GM08714 (cell line): Measurements from ENCODE around the gene RPS14.
"Not testable (repeated sequence)": the region's sequence is repeated elsewhere in the genome, so short reads cannot be mapped to it uniquely, and the experiment has no call there.

Experiments used
- H3K4me3 ChIP-seq: fragments of 200-500 bp; sonication (Bioruptor generic); 2 replicates; pipeline ENCODE4 v1.5.1; 2014; ENCODE audit warnings: mild to moderate bottlenecking, low read length, inconsistent platforms
- ZNF274 ChIP-seq: IDR thresholded peaks from 2 replicates; pipeline ENCODE4 v1.6.1; 2012; ENCODE audit warnings: mild to moderate bottlenecking, low read depth, low read length

RPS14 gene

GRCh38 chr5:150443242-150444075, 6.1 kb downstream of the RPS14 start:
- H3K4me3 ChIP-seq = no peak overlapping the region
- TF ChIP-seq ZNF274 = no peak

GRCh38 chr5:150442699-150443080, 6.8 kb downstream of the RPS14 start:
- TF ChIP-seq ZNF274 = no peak
- no peak overlapping the region for H3K4me3 ChIP-seq

- no peak overlapping the region for H3K4me3 ChIP-seq
- TF ChIP-seq ZNF274 = no peak
Measured at GRCh38 chr5:150441813-150442698, 7.5 kb downstream of the RPS14 start.

GRCh38 chr5:150440948-150441812, 8.4 kb downstream of the RPS14 start:
- H3K4me3 ChIP-seq = no peak overlapping the region
- TF ChIP-seq ZNF274 = no peak

- no peak overlapping the region for H3K4me3 ChIP-seq
- no peak for TF ChIP-seq ZNF274
Measured at GRCh38 chr5:150438873-150439546, 10.5 kb downstream of the RPS14 start.

- no peak for TF ChIP-seq ZNF274
Measured at GRCh38 chr5:150436141-150436680, 13.3 kb downstream of the RPS14 start.

GRCh38 chr5:150434464-150434863, 15.1 kb downstream of the RPS14 start:
- no peak for TF ChIP-seq ZNF274
- no peak overlapping the region for H3K4me3 ChIP-seq

More at GRCh38 chr5:150436141-150436680, 13.3 kb downstream of the RPS14 start:
- no peak overlapping the region for H3K4me3 ChIP-seq

GRCh38 chr5:150431574-150431973, 18.0 kb downstream of the RPS14 start:
- no peak for TF ChIP-seq ZNF274
- no peak overlapping the region for H3K4me3 ChIP-seq

GRCh38 chr5:150431048-150431447, 18.5 kb downstream of the RPS14 start:
- no peak overlapping the region for H3K4me3 ChIP-seq
- no peak for TF ChIP-seq ZNF274

GRCh38 chr5:150429410-150429873, 20.1 kb downstream of the RPS14 start:
- no peak for TF ChIP-seq ZNF274
- no peak overlapping the region for H3K4me3 ChIP-seq

GRCh38 chr5:150428978-150429377, 20.6 kb downstream of the RPS14 start:
- H3K4me3 ChIP-seq = no peak overlapping the region
- no peak for TF ChIP-seq ZNF274

- no peak for TF ChIP-seq ZNF274
- H3K4me3 ChIP-seq = no peak overlapping the region
Measured at GRCh38 chr5:150428106-150428876, 21.2 kb downstream of the RPS14 start.

GRCh38 chr5:150426165-150426564, 23.4 kb downstream of the RPS14 start:
- H3K4me3 ChIP-seq = not testable (repeated sequence)
